OCI-LY3 (cell line): Measurements from ENCODE around the gene MATN4.

Experiments
- H2AFZ ChIP-seq: fragments of 200-600, 300-600 bp; shearing (Covaris generic); 2 replicates; pipeline ENCODE4 v1.6.0; 2014; ENCODE audit warnings: antibody characterized with exemption, low read depth, low read length
- H3K27ac ChIP-seq: fragments of 200-600, 300-600 bp; sonication (generic); 2 replicates; pipeline ENCODE4 v1.5.1; 2014; ENCODE audit warnings: mild to moderate bottlenecking, low read length, moderate library complexity, mixed read lengths
- H3K27me3 ChIP-seq: fragments of 200-600, 300-600 bp; sonication (generic); 2 replicates; pipeline ENCODE4 v1.6.1; 2014; ENCODE audit warnings: low read depth, low read length, mixed read lengths
- H3K36me3 ChIP-seq: fragments of 200-600, 300-600 bp; sonication (generic); replicated peaks from 2 replicates; pipeline ENCODE3; 2014; ENCODE audit warnings: low read depth, low read length, mixed read lengths
- H3K4me1 ChIP-seq: fragments of 300-600, 200-600 bp; sonication (generic); 2 replicates; pipeline ENCODE4 v1.6.1; 2014; ENCODE audit warnings: low read length, mixed read lengths
- H3K4me2 ChIP-seq: fragments of 200-600, 300-600 bp; sonication (generic); 2 replicates; pipeline ENCODE4 v1.6.1; 2014; ENCODE audit warnings: low read length, mixed read lengths
- H3K4me3 ChIP-seq: fragments of 300-600, 200-600 bp; sonication (generic); 2 replicates; pipeline ENCODE4 v1.5.1; 2014; ENCODE audit warnings: antibody characterized with exemption, mild to moderate bottlenecking, low read length, moderate library complexity
- H3K79me2 ChIP-seq: fragments of 300-600, 200-600 bp; shearing (Covaris generic); 2 replicates; pipeline ENCODE4 v1.6.1; 2014; ENCODE audit warnings: mild to moderate bottlenecking, low read length, mixed read lengths
- H3K9ac ChIP-seq: fragments of 300-600, 200-600 bp; shearing (Covaris generic); 2 replicates; pipeline ENCODE4 v1.6.0; 2014; ENCODE audit warnings: mild to moderate bottlenecking, low read length, moderate library complexity
- H3K9me3 ChIP-seq: fragments of 200-600, 300-600 bp; shearing (Covaris generic); 2 replicates; pipeline ENCODE4 v1.6.1; 2014; ENCODE audit warnings: low read length, mixed read lengths; ENCODE audit not compliant: insufficient read depth
- H4K20me1 ChIP-seq: fragments of 200-600, 300-600 bp; sonication (generic); 2 replicates; pipeline ENCODE4 v1.6.1; 2016; ENCODE audit warnings: low read length, mixed read lengths; ENCODE audit not compliant: insufficient read depth
- CTCF ChIP-seq: fragments of 200-600, 300-600 bp; sonication (generic); IDR thresholded peaks from 2 replicates; pipeline ENCODE4 v1.5.1; 2014; ENCODE audit warnings: antibody characterized with exemption, low read length, low read depth
- EZH2phosphoT487 ChIP-seq: fragments of 200-600 bp; shearing (Covaris generic); IDR thresholded peaks from 2 replicates; pipeline ENCODE4 v1.6.1; 2018; ENCODE audit warnings: antibody characterized with exemption, mixed run types, low read depth

The MATN4 gene

GRCh38 chr20:45336530-45337366 lies 28.6 kb upstream of the MATN4 start:
- TF ChIP-seq CTCF = no peak
- TF ChIP-seq EZH2phosphoT487 = no peak
- no peak overlapping the region for H3K27ac ChIP-seq
- no peaks in the 10 kb centered on the region for H3K27me3 ChIP-seq
- H3K4me1 ChIP-seq = peaks cover 5% of the 10 kb centered on the region
- no peak overlapping the region for H3K4me2 ChIP-seq
- H3K9ac ChIP-seq = no peak overlapping the region
- H3K9me3 ChIP-seq = no peaks in the 10 kb centered on the region
- H3K4me3 ChIP-seq = no peak overlapping the region
- H3K79me2 ChIP-seq = 0 out of 2 replicates have a peak, but pooled peaks cover 3% of the 10 kb centered on the region
- no peak overlapping the region for H2AFZ ChIP-seq
- peaks cover 6% of the 10 kb centered on the region for H3K36me3 ChIP-seq
- peaks cover 32% of the 10 kb centered on the region for H4K20me1 ChIP-seq

GRCh38 chr20:45330476-45330875 lies 22.4 kb upstream of the MATN4 start:
- Histone ChIP-seq H3K4me2 (no peak overlapping the region), H3K4me3 (no peak overlapping the region), H3K9me3 (no peaks in the 10 kb centered on the region), H2AFZ (no peak overlapping the region), H3K4me1 (peaks cover 11% of the 10 kb centered on the region), H3K27me3 (no peaks in the 10 kb centered on the region), H3K27ac (no peak overlapping the region), H3K36me3 (peaks cover 15% of the 10 kb centered on the region), H3K79me2 (no peaks in the 10 kb centered on the region), H3K9ac (no peak overlapping the region), H4K20me1 (no peaks in the 10 kb centered on the region)
- TF ChIP-seq CTCF (no peak), EZH2phosphoT487 (no peak)

GRCh38 chr20:45329497-45330319 lies 21.6 kb upstream of the MATN4 start:
- no peaks in the 10 kb centered on the region for H3K27me3 ChIP-seq
- no peaks in the 10 kb centered on the region for H3K9me3 ChIP-seq
- H3K4me3 ChIP-seq = no peak overlapping the region
- no peaks in the 10 kb centered on the region for H4K20me1 ChIP-seq
- H3K4me1 ChIP-seq = peaks cover 11% of the 10 kb centered on the region
- no peaks in the 10 kb centered on the region for H3K79me2 ChIP-seq
- TF ChIP-seq EZH2phosphoT487 = no peak
- no peak for TF ChIP-seq CTCF
- H2AFZ ChIP-seq = no peak overlapping the region
- no peak overlapping the region for H3K9ac ChIP-seq
- H3K36me3 ChIP-seq = peaks cover 15% of the 10 kb centered on the region
- H3K27ac ChIP-seq = no peak overlapping the region
- H3K4me2 ChIP-seq = no peak overlapping the region

GRCh38 chr20:45328451-45328850 lies 20.4 kb upstream of the MATN4 start:
- H3K9ac ChIP-seq = no peak overlapping the region
- H3K27me3 ChIP-seq = no peaks in the 10 kb centered on the region
- no peak overlapping the region for H3K27ac ChIP-seq
- H4K20me1 ChIP-seq = no peaks in the 10 kb centered on the region
- no peaks in the 10 kb centered on the region for H3K79me2 ChIP-seq
- peaks cover 11% of the 10 kb centered on the region for H3K4me1 ChIP-seq
- TF ChIP-seq CTCF = no peak
- no peak for TF ChIP-seq EZH2phosphoT487
- H2AFZ ChIP-seq = no peak overlapping the region
- H3K36me3 ChIP-seq = peaks cover 15% of the 10 kb centered on the region
- no peaks in the 10 kb centered on the region for H3K9me3 ChIP-seq
- H3K4me3 ChIP-seq = no peak overlapping the region
- H3K4me2 ChIP-seq = no peak overlapping the region
